DMS153 treated with DMSO at 0.1 percent for 48 hours (cell line): ENCODE results near the gene ZNF534.
"Not testable (repeated sequence)": the region's sequence is repeated elsewhere in the genome, so short reads cannot be mapped to it uniquely, and the experiment has no call there.

Source experiments
- DNase-seq: peaks from one replicate; lab custom pipeline; 2025; ENCODE audit not compliant: unreplicated experiment; lab: John Stamatoyannopoulos, UW

Gene ZNF534

GRCh38 chr19:52494518-52494917 is 65.6 kb downstream of the ZNF534 start:
- DNase-seq, result no peak

GRCh38 chr19:52498571-52498970 is 69.6 kb downstream of the ZNF534 start:
- no peak for DNase-seq

- DNase-seq, result not testable (repeated sequence)
Observed at GRCh38 chr19:52500474-52500873, 71.5 kb downstream of the ZNF534 start.

GRCh38 chr19:52500991-52501390 is 72.0 kb downstream of the ZNF534 start:
- not testable (repeated sequence) for DNase-seq
